GM21737 (cell line): ENCODE data around the gene ESRRG.

Experiments
- ATAC-seq: cut with Tn5 transposase; IDR thresholded peaks from one replicate; pipeline ENCODE4 v1.9.1; 2021; ENCODE audit warnings: mild to moderate bottlenecking, moderate library complexity; ENCODE audit not compliant: unreplicated experiment

Gene ESRRG

GRCh38 chr1:216523043-216523442 lies 200.2 kb downstream of the ESRRG start:
- ATAC-seq = no peak

- ATAC-seq = no peak
These were observed 201.8 kb downstream of the ESRRG start for GRCh38 chr1:216521477-216521876.

- no peak for ATAC-seq
These were observed 204.2 kb downstream of the ESRRG start for GRCh38 chr1:216518844-216519627.

GRCh38 chr1:216502528-216503162 lies 220.6 kb downstream of the ESRRG start:
- no peak for ATAC-seq

GRCh38 chr1:216500273-216500967 lies 222.8 kb downstream of the ESRRG start:
- ATAC-seq = no peak

GRCh38 chr1:216499581-216500272 lies 223.5 kb downstream of the ESRRG start:
- no peak for ATAC-seq

- no peak for ATAC-seq
These were observed 225.0 kb downstream of the ESRRG start for GRCh38 chr1:216498277-216498676.

- no peak for ATAC-seq
These were observed 238.2 kb downstream of the ESRRG start for GRCh38 chr1:216485042-216485441.

- no peak for ATAC-seq
These were observed 239.4 kb downstream of the ESRRG start for GRCh38 chr1:216483672-216484401.

- ATAC-seq = no peak
These were observed 240.6 kb downstream of the ESRRG start for GRCh38 chr1:216482620-216483019.

- no peak for ATAC-seq
These were observed 245.0 kb downstream of the ESRRG start for GRCh38 chr1:216478238-216478637.

GRCh38 chr1:216476341-216476740 lies 246.9 kb downstream of the ESRRG start:
- ATAC-seq = no peak

- ATAC-seq = no peak
These were observed 247.5 kb downstream of the ESRRG start for GRCh38 chr1:216475659-216476276.

- no peak for ATAC-seq
These were observed 256.9 kb downstream of the ESRRG start for GRCh38 chr1:216466162-216466801.

- no peak for ATAC-seq
These were observed 258.7 kb downstream of the ESRRG start for GRCh38 chr1:216464489-216464888.

GRCh38 chr1:216462066-216462775 lies 261.0 kb downstream of the ESRRG start:
- ATAC-seq = no peak

- ATAC-seq = no peak
These were observed 261.8 kb downstream of the ESRRG start for GRCh38 chr1:216461466-216461865.

- ATAC-seq = no peak
These were observed 263.5 kb downstream of the ESRRG start for GRCh38 chr1:216459651-216460207.

- ATAC-seq = no peak
These were observed 264.4 kb downstream of the ESRRG start for GRCh38 chr1:216458812-216459211.
